Left lobe of liver (tissue), 2 donors: ENCODE measurements around the gene DGCR6L. TPM values are rescaled to one million over a fixed set of nuclear protein-coding genes. Genes with fewer than 3 reads are reported as not detected.
A peak's percentile ranks its signal among the peaks of the same experiment; 100 is the strongest.
"Not testable (repeated sequence)": the region's sequence is repeated elsewhere in the genome, so short reads cannot be mapped to it uniquely, and the experiment has no call there.

Experiments
- ATAC-seq: fragments of 200-7000 bp; cut with Tn5 transposase; one replicate; pipeline ENCODE4 v1.9.1; 2020; ENCODE audit warnings: mild to moderate bottlenecking, moderate library complexity
- DNase-seq: peaks from one replicate; pipeline ENCODE4 v3.0.0-alpha.2; 2020; ENCODE audit warnings: low spot score
- total RNA-seq: library from RNA; stranded (reverse); gene quantifications from one replicate; pipeline ENCODE4 v1.2.1, GENCODE V29; 2021
- donor health status: DM: no; HTN: no; CAD: no; lungs with moderate emphysema.
- donor health status: DM: no; HTN: yes; CAD: no.

The DGCR6L gene
- total RNA-seq, 1 donor from 2014 or later = 60.2 TPM

DNA sequence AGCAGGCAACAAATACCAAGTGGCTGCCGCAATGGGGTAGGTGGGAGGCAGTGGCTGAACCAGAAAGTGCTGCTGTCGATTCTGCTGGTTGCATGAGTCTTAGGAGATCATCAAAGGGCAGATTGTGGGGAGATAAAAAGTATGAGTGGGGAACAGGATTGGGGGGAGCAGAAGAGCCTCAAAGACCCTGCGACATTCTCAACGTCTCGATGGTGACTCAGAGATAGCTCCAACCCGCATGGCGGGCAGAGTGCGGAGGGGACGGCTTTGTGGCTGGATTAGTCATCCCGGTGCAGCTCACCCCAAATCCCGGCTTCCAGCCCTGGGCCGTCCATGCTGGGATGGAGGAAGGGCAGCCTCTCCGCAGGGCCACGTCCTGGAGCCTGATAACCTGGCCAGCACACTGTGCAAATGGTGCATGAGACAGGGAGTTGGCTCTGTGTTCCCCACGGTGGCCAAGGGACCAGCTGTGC, 40.2 kb downstream of the DGCR6L start:
- no peak for DNase-seq
- no peak for ATAC-seq

GRCh38 chr22:20278726-20279490, 41.0 kb downstream of the DGCR6L start:
- ATAC-seq, DNase-seq: not testable (repeated sequence)

GRCh38 chr22:20277936-20278635, 41.8 kb downstream of the DGCR6L start:
- not testable (repeated sequence) for ATAC-seq, DNase-seq

DNA sequence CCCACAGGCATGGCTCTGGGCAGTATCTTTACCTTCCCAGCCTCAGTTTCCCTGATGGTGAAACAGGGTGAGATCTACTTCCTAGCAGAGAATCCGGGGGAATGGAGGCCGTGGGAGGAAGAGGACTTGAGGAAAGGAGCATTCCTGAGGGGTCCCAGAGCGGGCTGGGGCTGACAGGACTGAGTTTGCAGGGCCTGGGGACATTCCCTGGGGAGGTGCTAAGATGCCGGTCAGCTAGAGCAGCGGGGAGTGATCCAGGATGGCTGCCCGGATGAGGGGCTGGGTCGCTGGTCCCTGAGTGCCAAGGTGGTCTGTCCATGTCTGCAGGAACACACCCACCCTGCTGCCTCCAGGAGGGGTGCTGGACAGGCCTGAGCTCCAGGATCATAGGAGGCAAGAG, 43.4 kb downstream of the DGCR6L start:
- DNase-seq (no peak), ATAC-seq (no peak)

- ATAC-seq (no peak), DNase-seq (no peak)
Observed at GRCh38 chr22:20275836-20276235, 44.0 kb downstream of the DGCR6L start.

DNA sequence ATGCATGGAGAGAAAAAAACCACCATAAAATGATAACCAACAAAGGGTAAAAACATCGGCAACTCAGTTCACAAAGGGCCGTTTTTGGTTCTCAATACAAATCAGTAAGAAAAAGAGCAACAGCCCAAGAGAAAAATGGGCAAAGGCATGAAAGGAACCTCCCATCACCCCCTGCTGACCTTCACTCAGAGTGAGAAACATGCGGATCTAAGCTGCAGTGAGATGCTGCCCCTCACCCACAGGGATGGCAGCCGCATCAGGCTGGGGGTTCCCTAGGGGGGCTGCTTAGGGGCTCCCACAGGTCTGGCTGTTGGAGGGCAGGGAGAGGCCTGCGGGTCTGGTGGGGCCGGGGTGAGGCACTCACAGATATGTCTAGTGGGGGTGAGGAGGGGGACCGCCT, 44.5 kb downstream of the DGCR6L start:
- not testable (repeated sequence) for ATAC-seq, DNase-seq

DNA sequence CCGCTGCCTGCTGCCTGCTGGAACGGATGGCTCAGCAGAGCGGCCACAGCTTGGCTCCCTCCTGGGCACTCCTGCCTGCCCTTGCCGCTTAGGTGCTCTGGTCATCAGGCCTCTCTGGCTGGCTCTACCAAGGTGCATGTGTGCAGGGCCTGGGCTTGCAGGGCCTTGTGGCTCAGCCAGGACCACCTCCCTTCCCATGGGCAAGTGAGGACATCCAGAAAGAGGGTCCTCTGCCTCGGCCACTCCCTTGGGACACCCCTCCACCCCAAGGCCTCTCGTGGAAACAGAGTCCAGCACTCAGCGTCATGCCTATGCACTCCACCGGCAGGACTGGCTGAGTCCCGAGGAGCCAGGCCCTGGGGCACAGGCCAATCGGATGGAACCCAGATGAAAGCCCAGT, 45.5 kb downstream of the DGCR6L start:
- ATAC-seq, DNase-seq: not testable (repeated sequence)

DNA sequence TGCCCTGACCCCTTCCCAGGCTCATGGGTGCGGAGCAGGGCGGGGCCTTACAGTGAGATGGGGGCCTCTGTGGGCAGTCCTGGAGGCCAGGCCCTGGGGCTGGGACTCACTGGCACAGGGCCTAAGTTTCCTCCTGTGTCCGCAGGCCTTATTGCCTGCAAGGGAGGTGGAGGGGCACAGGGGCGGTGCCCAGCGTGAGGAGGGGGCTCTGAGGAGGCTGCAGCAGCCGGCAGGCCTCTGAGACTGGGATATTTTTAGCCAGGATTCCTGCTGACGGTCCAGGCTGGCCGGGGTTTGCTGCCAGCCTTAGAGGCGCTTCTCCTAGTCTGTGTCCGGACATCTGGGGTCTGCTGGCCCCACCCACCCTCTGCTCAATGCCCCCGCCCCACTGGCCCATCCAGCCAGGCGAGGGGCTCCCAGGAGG, 46.1 kb downstream of the DGCR6L start:
- ATAC-seq = no peak
- DNase-seq = no peak

GRCh38 chr22:20272700-20273099, 47.2 kb downstream of the DGCR6L start:
- ATAC-seq = no peak
- no peak for DNase-seq

GRCh38 chr22:20272174-20272573, 47.7 kb downstream of the DGCR6L start:
- no peak for ATAC-seq
- no peak for DNase-seq

DNA sequence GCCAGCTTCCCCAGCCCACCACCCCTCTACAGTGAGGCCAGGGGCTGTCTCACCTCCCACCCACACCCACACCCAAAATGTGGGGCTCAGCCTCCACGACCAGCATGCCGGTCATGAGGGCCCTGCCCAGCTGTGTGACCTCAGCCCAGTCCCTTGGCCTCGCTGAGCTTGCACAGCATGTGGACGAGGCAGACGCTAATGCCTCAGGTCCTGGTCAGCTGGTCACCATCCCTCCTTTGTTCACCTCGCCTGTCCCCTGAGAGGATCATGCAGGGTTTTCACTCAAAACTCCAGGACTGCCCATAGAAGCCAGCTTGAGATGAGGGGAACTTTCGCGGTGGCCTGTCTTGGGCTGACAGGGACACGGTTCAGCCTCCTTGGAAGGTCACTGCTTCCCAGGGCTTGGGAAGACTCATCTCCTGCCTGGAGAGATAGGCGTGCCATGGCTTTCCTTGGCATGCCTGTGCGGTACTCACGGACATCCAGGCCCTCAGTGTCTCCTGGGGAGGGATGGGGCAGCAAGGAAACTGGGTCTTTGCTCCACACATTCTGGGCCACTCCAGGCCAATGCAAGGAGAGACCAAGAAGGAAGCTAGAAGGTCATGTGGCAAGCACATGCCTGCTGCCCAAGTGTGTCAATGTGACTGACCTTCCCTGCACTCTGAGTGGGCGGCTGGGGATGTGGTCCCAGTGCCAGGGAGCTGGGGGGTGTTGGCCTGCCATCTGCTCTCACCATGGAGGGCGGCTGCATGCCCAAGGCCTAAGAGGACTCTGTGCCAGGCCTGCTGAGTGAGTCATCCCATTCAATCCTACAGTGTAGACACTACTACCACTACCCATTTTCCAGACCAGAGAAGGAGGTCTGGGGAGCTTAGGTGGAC, 48.5 kb downstream of the DGCR6L start:
- DNase-seq (no peak), ATAC-seq (no peak)

DNA sequence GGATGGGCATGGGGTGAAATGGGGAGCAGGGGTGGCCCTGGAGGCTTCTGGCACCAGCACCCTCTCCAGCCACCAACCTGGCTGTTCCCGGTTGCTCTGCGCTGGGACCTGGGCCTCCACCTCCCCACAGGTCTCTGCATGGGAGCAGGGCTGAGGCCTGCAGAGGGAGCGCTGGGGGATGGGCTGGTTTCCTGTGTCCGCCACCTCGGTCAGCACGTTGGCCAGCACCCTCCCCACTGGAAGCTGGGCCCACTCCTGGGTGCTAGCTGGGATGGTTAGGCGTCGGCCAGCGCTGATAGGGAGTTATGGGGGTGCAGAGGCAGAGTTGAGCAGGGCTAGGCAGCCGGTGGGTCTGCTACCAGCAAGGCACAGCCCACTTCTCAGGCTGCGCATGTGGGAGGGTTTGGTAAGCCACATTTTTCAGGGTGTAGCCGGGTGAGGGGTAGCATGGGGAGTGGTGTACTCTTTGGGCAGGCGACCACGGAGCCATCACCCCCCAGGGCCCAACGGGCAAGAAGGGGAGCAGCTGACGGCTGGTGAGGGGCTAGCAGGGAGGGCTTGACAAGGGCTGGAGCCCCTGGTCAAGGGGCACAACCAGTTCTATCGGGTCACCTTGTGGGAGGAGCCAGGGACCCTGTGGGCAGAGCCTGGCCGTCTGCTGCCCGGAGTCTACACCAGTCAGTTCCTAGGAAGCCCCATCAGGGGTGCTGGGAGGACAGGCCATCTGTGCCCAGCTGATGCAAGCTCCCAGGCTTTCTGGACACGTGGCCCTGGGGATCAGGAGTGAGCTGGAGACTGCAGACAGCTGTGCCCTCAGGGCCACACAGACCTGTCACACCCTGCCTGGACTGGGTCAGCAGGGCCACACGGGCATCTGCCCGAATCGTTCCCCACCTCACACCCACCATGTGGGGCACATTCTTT, 49.4 kb downstream of the DGCR6L start:
- peak; percentile 69 for ATAC-seq
- not testable (repeated sequence) for DNase-seq

DNA sequence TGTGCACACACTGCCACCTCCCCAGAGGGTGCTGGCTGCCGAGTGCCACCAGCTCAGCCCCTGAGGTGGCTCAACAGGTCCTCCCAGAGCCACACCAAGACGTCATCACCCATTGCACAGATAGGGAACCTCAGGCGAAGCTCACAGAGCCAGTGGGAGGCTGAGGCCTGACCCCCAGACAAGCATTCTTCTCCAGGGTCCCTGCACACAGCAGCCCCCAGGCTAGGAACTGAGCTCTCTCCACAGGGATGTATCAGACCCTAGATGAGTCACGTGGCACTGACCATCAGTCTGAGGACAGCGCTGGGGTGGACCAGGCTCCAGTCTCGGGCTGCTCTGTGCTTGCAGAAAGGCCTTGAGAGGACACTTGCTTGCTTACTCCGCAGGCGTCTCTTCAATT, 50.2 kb downstream of the DGCR6L start:
- DNase-seq, ATAC-seq: not testable (repeated sequence)

DNA sequence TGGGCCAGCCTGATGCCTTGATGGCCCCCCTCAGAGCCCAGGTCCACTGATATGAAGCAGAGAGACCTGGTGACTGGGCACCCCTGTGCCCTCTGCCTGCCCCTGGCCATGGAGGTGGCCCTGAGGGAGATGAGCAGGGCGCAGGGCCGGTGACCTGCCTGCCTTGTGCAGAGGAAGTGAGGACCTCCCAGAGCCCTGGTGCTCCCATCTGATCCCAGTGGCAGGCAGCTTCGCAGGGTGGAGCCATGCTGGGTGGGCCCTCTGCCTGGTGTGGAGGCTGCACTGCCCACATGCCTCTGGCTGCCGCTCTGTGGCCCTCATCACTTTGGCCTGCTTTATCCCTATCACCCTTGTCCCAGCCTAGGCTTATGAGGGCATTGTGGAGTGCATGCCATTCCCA, 50.7 kb downstream of the DGCR6L start:
- DNase-seq, ATAC-seq: not testable (repeated sequence)

DNA sequence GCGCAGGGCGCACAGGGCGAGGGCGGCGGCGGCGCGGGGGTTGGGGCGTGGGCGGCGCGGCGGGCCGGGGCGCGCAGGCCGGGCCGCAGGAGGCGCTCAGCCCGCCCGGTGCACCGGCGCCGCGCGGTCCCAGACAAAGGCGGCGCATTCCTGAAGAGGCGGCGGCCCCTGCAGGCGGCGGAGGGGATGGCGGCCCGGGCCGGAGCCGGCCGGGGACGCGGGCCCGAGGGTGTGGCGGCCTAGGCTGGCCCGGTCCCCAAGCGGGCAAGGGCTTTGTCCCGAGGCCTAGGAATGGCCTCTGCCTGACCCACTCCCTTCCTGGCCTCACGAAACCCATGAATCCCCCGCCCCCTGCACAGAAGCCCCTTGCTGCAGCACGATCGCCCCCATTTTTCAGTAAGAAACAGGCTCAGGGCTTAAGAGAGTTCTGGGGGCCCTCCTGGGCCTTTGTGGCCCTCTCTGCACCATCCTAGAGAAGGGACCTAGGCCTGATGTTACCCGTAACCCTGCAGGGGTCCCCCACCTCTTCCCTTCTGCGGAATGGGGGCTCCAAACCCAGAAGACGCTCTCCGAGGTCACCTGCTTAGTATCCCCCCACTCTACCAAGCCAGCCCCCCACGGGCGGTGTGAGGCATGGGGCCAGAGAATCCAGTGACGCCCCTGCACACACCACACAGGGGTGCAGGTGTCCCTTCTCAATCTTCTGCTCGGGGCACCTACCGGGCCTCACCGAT, 51.4 kb downstream of the DGCR6L start, which contains the start of gene RTN4R:
Gene RTN4R (minus strand): TSS at position 40 of the 734 bp plus-strand sequence. CDS start 226 bp downstream, outside the sequence.
- ATAC-seq (peak; percentile 78), DNase-seq (peak; percentile 74)

DNA sequence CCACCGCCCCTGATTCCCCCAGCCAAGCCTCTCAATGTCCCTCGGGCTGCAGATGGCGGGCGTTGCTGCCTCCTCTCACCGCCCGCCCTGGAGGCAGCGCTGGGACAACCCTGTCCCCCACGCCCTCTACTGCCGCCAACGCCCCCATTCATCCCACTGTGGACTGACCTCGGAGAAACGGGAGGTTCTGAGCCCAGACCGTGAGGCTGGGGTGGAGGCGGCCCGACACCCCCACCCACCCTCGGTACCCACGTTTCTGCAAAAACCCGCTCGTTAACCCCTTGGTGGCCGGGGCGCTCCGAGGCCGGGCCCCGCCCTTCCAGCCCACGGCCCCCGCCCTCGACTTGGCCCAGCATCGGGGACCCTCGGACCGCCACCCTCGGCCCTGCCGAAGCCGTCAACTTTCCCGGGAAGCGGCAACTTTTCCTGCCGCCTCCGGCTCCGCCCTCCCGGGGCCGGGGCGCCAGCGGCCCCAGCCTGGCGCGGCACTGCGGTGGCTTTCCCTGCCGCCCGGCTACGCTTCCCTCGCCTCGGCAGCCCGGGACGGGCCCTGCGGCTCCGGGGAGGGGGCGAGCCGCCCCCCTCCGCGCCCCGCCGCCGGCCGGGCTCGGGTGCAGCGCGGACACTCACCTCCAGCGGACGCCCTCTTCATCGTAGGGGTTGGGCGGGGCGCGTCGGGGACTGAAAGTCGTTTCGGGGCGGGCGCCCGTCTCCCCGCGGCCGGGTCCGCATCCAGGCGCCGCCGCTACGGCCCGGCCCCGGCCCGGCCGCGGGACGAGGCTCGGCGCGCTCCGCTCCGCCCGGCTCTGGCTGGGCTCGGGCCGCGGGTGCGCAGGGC, 52.2 kb downstream of the DGCR6L start:
- ATAC-seq = peak; percentile 8
- no peak for DNase-seq

- DNase-seq, ATAC-seq: not testable (repeated sequence)
Observed at GRCh38 chr22:20266667-20267440, 53.0 kb downstream of the DGCR6L start.
